Left forelimb (tissue), 1 donor: ENCODE results near the gene MCTP2.

Source experiments
- DNase-seq: peaks from one replicate; pipeline ENCODE4 v3.0.0-alpha.2; 2018; ENCODE audit warnings: low spot score

MCTP2 gene

GRCh38 chr15:94263341-94264273 lies 32.2 kb downstream of the MCTP2 start:
- no peak for DNase-seq

GRCh38 chr15:94265009-94265408 lies 33.6 kb downstream of the MCTP2 start:
- DNase-seq: no peak

- no peak for DNase-seq
Observed at GRCh38 chr15:94265982-94266381, 34.6 kb downstream of the MCTP2 start.

GRCh38 chr15:94266789-94267188 lies 35.4 kb downstream of the MCTP2 start:
- no peak for DNase-seq

GRCh38 chr15:94269954-94270353 lies 38.6 kb downstream of the MCTP2 start:
- no peak for DNase-seq

GRCh38 chr15:94270570-94270969 lies 39.2 kb downstream of the MCTP2 start:
- no peak for DNase-seq

- DNase-seq: no peak
Observed at GRCh38 chr15:94272251-94272898, 41.0 kb downstream of the MCTP2 start.

GRCh38 chr15:94273826-94274225 lies 42.5 kb downstream of the MCTP2 start:
- DNase-seq: no peak

GRCh38 chr15:94274745-94275144 lies 43.4 kb downstream of the MCTP2 start:
- DNase-seq: no peak

GRCh38 chr15:94277485-94277884 lies 46.1 kb downstream of the MCTP2 start:
- no peak for DNase-seq

- no peak for DNase-seq
Observed at GRCh38 chr15:94279736-94280135, 48.4 kb downstream of the MCTP2 start.

- no peak for DNase-seq
Observed at GRCh38 chr15:94280301-94280700, 48.9 kb downstream of the MCTP2 start.

- DNase-seq: no peak
Observed at GRCh38 chr15:94282269-94283250, 51.2 kb downstream of the MCTP2 start.

- no peak for DNase-seq
Observed at GRCh38 chr15:94286583-94286982, 55.2 kb downstream of the MCTP2 start.

- no peak for DNase-seq
Observed at GRCh38 chr15:94287794-94288246, 56.5 kb downstream of the MCTP2 start.

GRCh38 chr15:94290730-94291129 lies 59.4 kb downstream of the MCTP2 start:
- DNase-seq: no peak

- DNase-seq: no peak
Observed at GRCh38 chr15:94293411-94294402, 62.3 kb downstream of the MCTP2 start.

GRCh38 chr15:94294556-94294955 lies 63.2 kb downstream of the MCTP2 start:
- DNase-seq: no peak

GRCh38 chr15:94295275-94295674 lies 63.9 kb downstream of the MCTP2 start:
- DNase-seq: no peak

- DNase-seq: no peak
Observed at GRCh38 chr15:94296717-94297116, 65.4 kb downstream of the MCTP2 start.

GRCh38 chr15:94297558-94297957 lies 66.2 kb downstream of the MCTP2 start:
- DNase-seq: no peak
